K562 (cell line): ENCODE data around the gene HPSE2. TPM values are rescaled to one million over a fixed set of nuclear protein-coding genes. Genes with fewer than 3 reads are reported as not detected.

Experiments
- ATAC-seq: fragments of 200-7000 bp; cut with Tn5 transposase; 3 replicates; pipeline ENCODE4 v1.9.1; 2020; ENCODE audit warnings: moderate library complexity
- BruUV-seq: library from RNA; stranded (reverse); fragments of 400-500 nt; replicated peaks from 2 replicates; lab custom pipeline; 2021; lab: Mats Ljungman, UMichigan
- CTCF ChIA-PET: fragments of 300-600 bp; formaldehyde crosslinking; extraction: SDS; loops from one replicate; lab custom pipeline; 2021; ENCODE audit warnings: low intra/inter-chr PET ratio; lab: Yijun Ruan, JAX
- POLR2A ChIA-PET: fragments of 300-600, 350-650 bp; sonication (Branson Sonifier 250); formaldehyde crosslinking; extraction: SDS; loops from one replicate; lab custom pipeline; 2021; ENCODE audit warnings: antibody characterized with exemption, inconsistent platforms; lab: Yijun Ruan, JAX
- DNase-seq, 4 experiments: peaks; one replicate each; pipeline versions ENCODE4 v3.0.0 to v3.0.0-alpha.2; 2011 to 2018; ENCODE audit warnings: low spot score in 3 of 4, mixed read lengths in 3 of 4; ENCODE audit errors: extremely low read depth in 1 of 4
- FAIRE-seq: peaks from 2 replicates; lab custom pipeline; 2011; peaks lifted over from hg19 to GRCh38; lab: Jason Lieb, UNC
- H2AFZ ChIP-seq: 2 replicates; pipeline ENCODE4 v1.6.0; 2011; ENCODE audit warnings: low read depth, low read length, control low read depth, inconsistent platforms
- H3K27ac ChIP-seq: fragments of 200-600 bp; 3 replicates; pipeline ENCODE4 v1.8.0; 2011; ENCODE audit warnings: low read depth, mild to moderate bottlenecking, control low read depth, inconsistent platforms, low read length, moderate library complexity, mixed read lengths; ENCODE audit errors: extremely low read depth
- H3K27me3 ChIP-seq, 2 experiments: fragments of 300-600 bp in 1 of 2; 2 replicates in 1 of 2; 3 replicates in 1 of 2; pipeline versions ENCODE4 v1.6.0 to v1.8.0; 2011; ENCODE audit warnings: inconsistent platforms in 2 of 2, low read length in 2 of 2, mild to moderate bottlenecking in 1 of 2, mixed read lengths in 1 of 2, moderate library complexity in 1 of 2; ENCODE audit not compliant: control insufficient read depth in 2 of 2, insufficient read depth in 2 of 2
- H3K36me3 ChIP-seq: fragments of 300-600 bp; 3 replicates; pipeline ENCODE4 v1.8.0; 2011; ENCODE audit warnings: mild to moderate bottlenecking, low read length, inconsistent platforms; ENCODE audit not compliant: control insufficient read depth, insufficient read depth
- H3K4me1 ChIP-seq, 2 experiments: fragments of 200-600 bp in 1 of 2; replicated peaks in 1 of 2; 2 replicates in 1 of 2; 3 replicates in 1 of 2; pipeline versions ENCODE4 v1.5.1 to v1.8.0; 2011; ENCODE audit warnings: inconsistent platforms in 2 of 2, low read length in 2 of 2, mild to moderate bottlenecking in 1 of 2, mixed read lengths in 1 of 2, moderate library complexity in 1 of 2; ENCODE audit not compliant: control insufficient read depth in 2 of 2, insufficient read depth in 2 of 2
- H3K4me2 ChIP-seq: 2 replicates; pipeline ENCODE4 v1.6.1; 2011; ENCODE audit warnings: low read length, control low read depth, inconsistent platforms, mixed read lengths; ENCODE audit not compliant: insufficient read depth
- H3K4me3 ChIP-seq: fragments of 200-600 bp; sonication (generic), shearing (Covaris generic); 2 replicates; pipeline ENCODE4 v1.5.1; 2016; ENCODE audit warnings: control low read depth, inconsistent platforms
- H3K79me2 ChIP-seq: fragments of 200-600 bp; 3 replicates; pipeline ENCODE4 v1.8.0; 2011; ENCODE audit warnings: low read length, inconsistent platforms; ENCODE audit not compliant: control insufficient read depth, insufficient read depth
- H3K9ac ChIP-seq, 2 experiments: 2 replicates each; pipeline versions ENCODE4 v1.6.0 to v1.6.1; 2011; ENCODE audit warnings: low read depth in 2 of 2, low read length in 2 of 2, control low read depth in 1 of 2, inconsistent platforms in 1 of 2, mild to moderate bottlenecking in 1 of 2, mixed read lengths in 1 of 2; ENCODE audit not compliant: insufficient read depth in 1 of 2
- H3K9me1 ChIP-seq: one replicate; pipeline ENCODE4 v1.6.0; 2011; ENCODE audit warnings: inconsistent platforms, mild to moderate bottlenecking, low read length, moderate library complexity; ENCODE audit not compliant: control insufficient read depth, insufficient read depth
- H3K9me3 ChIP-seq: replicated peaks from 2 replicates; pipeline ENCODE4 v1.5.1; 2011; ENCODE audit warnings: low read depth, low read length, inconsistent platforms; ENCODE audit not compliant: control insufficient read depth, insufficient read depth
- H4K20me1 ChIP-seq: replicated peaks from 2 replicates; pipeline ENCODE4 v1.6.1; 2011; ENCODE audit warnings: low read length, inconsistent platforms, mixed read lengths; ENCODE audit not compliant: control insufficient read depth, insufficient read depth
- FOXP4 ChIP-seq: sonication (generic); formaldehyde crosslinking; IDR thresholded peaks from 2 replicates; pipeline ENCODE4 v1.8.0; 2022; ENCODE audit warnings: mild to moderate bottlenecking, missing genetic modification reagents, borderline replicate concordance
- MAX ChIP-seq: sonication (generic); formaldehyde crosslinking; IDR thresholded peaks from 2 replicates; pipeline ENCODE4 v1.9.0; 2022; ENCODE audit warnings: mild to moderate bottlenecking, missing genetic modification reagents
- NFXL1 ChIP-seq: fragments of 450-650 bp; formaldehyde crosslinking; IDR thresholded peaks from 2 replicates; pipeline ENCODE4 v1.4.0; 2021; ENCODE audit warnings: mild to moderate bottlenecking
- POU5F1 ChIP-seq: fragments of 150-350 bp; IDR thresholded peaks from 2 replicates; pipeline ENCODE4 v1.6.1; 2014; ENCODE audit warnings: borderline replicate concordance, low read length, low read depth, mild to moderate bottlenecking; ENCODE audit not compliant: partially characterized antibody
- TFAP4 ChIP-seq: sonication (generic); formaldehyde crosslinking; IDR thresholded peaks from 2 replicates; pipeline ENCODE4 v1.8.0; 2022; ENCODE audit warnings: missing genetic modification reagents, mild to moderate bottlenecking, moderate library complexity, borderline replicate concordance
- ZBTB2 ChIP-seq: fragments of 450-650 bp; IDR thresholded peaks from 2 replicates; pipeline ENCODE4 v1.6.1; 2016; ENCODE audit warnings: antibody characterized with exemption
- ZNF23 ChIP-seq: fragments of 250-450 bp; sonication (Bioruptor Pico); IDR thresholded peaks from 2 replicates; pipeline ENCODE4 v1.4.0; 2020; ENCODE audit warnings: mild to moderate bottlenecking
- ZNF408 ChIP-seq: fragments of 250-450 bp; sonication (Bioruptor Pico); IDR thresholded peaks from 2 replicates; pipeline ENCODE4 v1.4.0; 2020; ENCODE audit warnings: low read depth, mild to moderate bottlenecking, moderate library complexity
- ZNF668 ChIP-seq: fragments of 250-450 bp; sonication (Bioruptor Pico); IDR thresholded peaks from 2 replicates; pipeline ENCODE4 v1.8.0; 2022; ENCODE audit warnings: mild to moderate bottlenecking, inconsistent platforms
- WGBS: fragments of 100-300 bp; shearing (Covaris generic); methylation state at CpG from one replicate; pipeline ENCODE4 v1.1.6; 2016; ENCODE audit warnings: low coverage, mixed read lengths; ENCODE audit not compliant: insufficient coverage; ENCODE audit errors: missing lambda C conversion rate; 5-methylcytosine and 5-hydroxymethylcytosine counted together
- in situ Hi-C: fragments of 300-500 bp; cut with MboI; formaldehyde crosslinking; loops from 4 replicates; pipeline ENCODE4 v1.15.0; 2018; ENCODE audit warnings: inconsistent platforms, mixed read lengths
- intact Hi-C: fragments of 100-400 bp; cut with micrococcal nuclease; formaldehyde crosslinking; loops from 2 replicates; pipeline ENCODE4 v1.14.2; 2022
- polyA plus RNA-seq, 8 experiments: library from polyadenylated mRNA; depleted of rRNA in 4 of 8; stranded (reverse) in 5 of 8; unstranded in 3 of 8; fragments of >200 nt; fragmentation: Nextera tagmentation in 2 of 8; fragmentation: Illumina TruSeq in 1 of 8; extraction: Ambion mirVana in 2 of 8; extraction: Trizol in 1 of 8; gene quantifications; 2 replicates each; pipeline versions ENCODE4 v1.2.1 to v1.2.3, GENCODE V29; 2011 to 2014; ENCODE audit warnings: inconsistent platforms in 1 of 8, missing spikeins in 1 of 8
- total RNA-seq, 7 experiments: library from RNA; depleted of rRNA in 6 of 7; stranded (reverse); fragments of >200 nt in 6 of 7; fragmentation: Illumina TruSeq in 2 of 7; extraction: Trizol in 2 of 7; gene quantifications; 2 replicates each; pipeline versions ENCODE4 v1.2.1 to v1.2.3, GENCODE V29; 2011 to 2021; ENCODE audit warnings: low replicate concordance in 1 of 7

The HPSE2 gene
- total and polyA plus RNA-seq, 9 of the 15 experiments (the other 6 are each of a cell fraction or from before 2014, with no cell fraction given) = 0.03 to 0.10 (median 0.04) TPM; not detected in 2

- no peak for TF ChIP-seq ZBTB2
- TF ChIP-seq, all 486 proteins: peak for 8
Measured at GRCh38 chr10:98457721-98458120, 777.9 kb downstream of the HPSE2 start (continued).

GRCh38 chr10:98456686-98457482, 778.8 kb downstream of the HPSE2 start:
- CTCF ChIA-PET = no interaction called here
- in situ Hi-C loops (no loop called here), intact Hi-C loops (no loop called here)
- no peak overlapping the region for H3K27ac ChIP-seq
- 25% methylated on average over 6 of the region's 12 CpGs for whole genome bisulfite sequencing
- BruUV-seq = no TSS peak
- peaks cover 24 to 48% of the 10 kb centered on the region in 2 experiments for H3K4me1 ChIP-seq
- H3K4me3 ChIP-seq = no peak overlapping the region
- no peaks in the 10 kb centered on the region for H3K79me2 ChIP-seq
- TF ChIP-seq POU5F1 (no peak), ZNF408 (CRISPR knock-in tag) (no peak), FOXP4 (no peak), ZNF23 (CRISPR knock-in tag) (no peak), ZNF668 (CRISPR knock-in tag) (no peak), NFXL1 (CRISPR knock-in tag) (no peak), MAX (no peak), TFAP4 (CRISPR knock-in tag) (no peak)
- no peaks in the 10 kb centered on the region for H3K27me3 ChIP-seq
- DNase-seq (no peak), ATAC-seq (no peak), FAIRE-seq (no peak)
- H2AFZ ChIP-seq = no peak overlapping the region
- no peaks in the 10 kb centered on the region for H4K20me1 ChIP-seq
- no peaks in the 10 kb centered on the region for H3K9me3 ChIP-seq
- POLR2A ChIA-PET = no interaction called here
- no peak overlapping the region for H3K9ac ChIP-seq
- no peaks in the 10 kb centered on the region for H3K9me1 ChIP-seq
- H3K4me2 ChIP-seq = peak overlapping the region; percentile 54; the same call in 1 of the 2 replicates
- no peaks in the 10 kb centered on the region for H3K36me3 ChIP-seq
